GM12873 (cell line): ENCODE results near the gene LAMC2.

ENCODE experiments used
- CTCF ChIP-seq: IDR thresholded peaks from 2 replicates; pipeline ENCODE4 v1.5.1; 2012; ENCODE audit warnings: low read depth, mild to moderate bottlenecking, moderate library complexity, low read length, control low read depth; ENCODE audit not compliant: insufficient read depth; ENCODE audit errors: missing control alignments

The LAMC2 gene

DNA sequence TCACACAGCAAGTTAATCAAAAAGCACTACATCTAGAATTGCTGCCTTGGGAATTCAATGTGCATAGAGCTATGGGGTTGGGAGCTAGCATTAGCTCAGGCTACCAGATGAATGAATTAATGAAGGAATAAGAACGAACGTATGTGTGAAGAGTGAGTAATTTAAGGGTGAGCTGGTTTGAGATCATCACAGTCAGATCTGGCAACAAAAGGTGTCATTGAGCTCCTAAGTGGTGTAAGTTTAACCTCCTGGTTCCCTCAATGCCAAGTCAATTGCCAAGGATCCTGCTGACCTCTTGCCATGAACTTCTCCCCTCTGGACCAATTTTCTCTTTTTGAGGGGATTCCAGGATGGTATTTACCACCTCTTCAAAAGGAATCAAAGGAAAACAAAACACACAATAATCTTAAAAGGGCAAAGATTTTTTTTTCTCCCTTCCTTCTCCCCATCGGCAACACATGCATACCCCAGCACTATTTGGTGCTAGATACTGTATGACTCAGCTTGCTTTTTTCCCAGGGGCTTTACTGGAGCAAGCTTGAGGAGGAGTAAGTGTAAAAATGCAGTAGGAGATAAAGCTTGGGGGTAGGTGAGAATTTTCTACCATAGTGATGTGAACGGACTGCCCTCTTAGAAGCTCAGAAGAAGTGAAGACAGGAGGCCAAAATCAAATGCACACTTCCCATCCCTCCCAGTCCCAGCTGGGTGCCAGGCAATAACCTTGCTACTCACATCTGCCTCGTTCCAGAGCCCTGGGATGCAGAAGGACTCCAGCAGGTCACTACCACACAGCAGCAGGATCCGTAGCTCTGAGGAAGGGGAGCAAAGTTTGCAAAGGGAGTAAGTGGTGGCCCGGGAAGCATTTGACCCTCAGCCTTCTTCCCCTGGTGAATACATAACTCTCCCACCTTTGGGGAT is 92.0 kb downstream of the LAMC2 start:
- TF ChIP-seq CTCF, result no peak

DNA sequence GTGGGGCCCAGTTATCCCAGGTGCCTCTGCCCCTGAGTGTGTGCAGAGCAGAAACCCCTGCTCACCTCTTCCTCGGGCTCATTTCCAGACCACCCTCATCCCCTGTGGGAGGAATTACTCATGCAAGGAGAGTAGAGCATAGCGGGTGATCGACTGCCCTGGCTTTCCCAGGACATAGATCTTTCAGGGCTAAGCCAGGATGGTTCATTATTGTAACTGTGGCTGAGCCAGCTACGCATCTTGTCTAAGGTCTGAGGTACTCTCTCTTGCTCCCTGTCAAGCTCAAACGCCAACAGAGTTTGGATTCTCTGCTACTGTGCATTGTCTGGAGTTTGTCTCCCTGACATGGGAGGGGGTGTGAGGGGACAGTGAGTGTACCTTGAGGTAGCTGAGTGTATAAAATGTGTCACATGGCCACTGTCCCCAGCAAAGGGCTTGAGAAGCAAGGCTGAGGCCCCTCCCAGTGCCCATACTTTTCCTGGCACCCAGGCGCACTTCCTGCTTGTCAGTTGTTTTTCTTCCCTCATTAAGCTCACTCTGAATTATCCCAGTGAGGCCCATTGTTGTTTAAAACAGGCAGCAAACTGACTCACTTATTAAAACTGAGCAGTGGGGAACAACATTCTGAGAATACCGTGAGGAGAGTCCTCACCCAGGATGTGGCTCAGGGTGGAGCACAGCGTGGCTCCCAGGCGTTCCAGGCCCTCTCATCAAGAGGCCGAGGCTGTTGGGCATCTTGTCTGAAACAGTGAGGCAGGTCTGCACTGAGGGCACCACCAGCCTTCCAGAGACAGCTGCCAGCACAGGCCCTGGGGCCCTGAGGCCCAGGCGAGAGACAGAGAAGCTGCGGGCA is 92.9 kb downstream of the LAMC2 start:
- TF ChIP-seq CTCF, result no peak

- no peak for TF ChIP-seq CTCF
These were observed 93.8 kb downstream of the LAMC2 start for GRCh38 chr1:183279835-183280234.

DNA sequence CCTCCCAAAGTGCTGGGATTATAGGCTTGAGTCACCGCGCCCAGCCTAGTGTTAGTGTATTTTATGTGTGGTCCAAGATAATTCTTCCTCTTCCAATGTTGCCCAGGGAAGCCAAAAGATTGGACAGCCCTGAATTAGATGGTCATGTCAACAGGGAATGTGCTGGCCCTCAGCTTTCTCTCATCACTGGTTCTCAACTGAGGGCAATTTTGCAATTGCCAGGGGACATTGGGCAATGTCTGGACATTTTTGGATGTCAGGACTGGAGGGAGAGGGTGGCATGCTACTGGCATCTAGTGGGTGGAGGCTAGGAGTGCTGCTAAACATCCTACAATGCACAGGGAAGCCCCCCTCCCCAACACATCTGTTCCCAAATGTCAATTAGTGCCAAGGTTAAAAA is 95.0 kb downstream of the LAMC2 start:
- no peak for TF ChIP-seq CTCF

DNA sequence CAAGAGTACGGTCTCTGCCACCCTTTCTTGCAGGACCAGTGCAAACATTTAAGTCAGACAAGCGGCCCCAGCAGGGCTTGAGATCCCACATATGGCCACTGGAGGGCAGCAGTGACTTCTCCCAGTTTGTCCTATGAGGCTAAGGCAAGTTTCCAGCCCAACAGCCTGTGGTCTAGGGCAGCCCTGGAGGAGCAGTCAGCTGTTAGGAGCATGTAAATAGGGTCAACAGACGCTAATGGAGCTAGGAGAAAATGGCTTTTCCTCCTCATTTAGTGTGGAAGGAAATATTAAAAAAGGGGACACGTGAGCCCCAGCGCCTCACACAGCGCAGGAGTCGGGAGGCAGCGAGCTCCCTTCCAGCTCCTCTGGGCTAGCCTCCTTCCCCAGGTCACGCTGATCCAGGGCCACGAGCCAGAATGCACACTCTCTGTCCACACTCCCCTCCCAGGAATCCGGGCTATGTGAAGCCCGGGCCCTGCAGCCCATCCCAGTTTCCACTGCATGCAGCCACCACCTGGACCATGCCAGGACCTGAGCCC is 95.6 kb downstream of the LAMC2 start:
- peak; percentile 91 for TF ChIP-seq CTCF

- no peak for TF ChIP-seq CTCF
These were observed 96.2 kb downstream of the LAMC2 start for GRCh38 chr1:183282101-183282855.
